Kidney (tissue), 14 donors: ENCODE data around the gene SWT1. TPM values are rescaled to one million over a fixed set of nuclear protein-coding genes. Genes with fewer than 3 reads are reported as not detected.

Experiments
- DNase-seq, 5 donors: peaks; one replicate each; pipeline ENCODE4 v3.0.0-alpha.2; 2013 to 2020
- FAIRE-seq: peaks from 2 replicates; lab custom pipeline; 2012; peaks lifted over from hg19 to GRCh38; lab: Jason Lieb, UNC
- H3K27ac ChIP-seq, 2 donors: one replicate each; pipeline ENCODE4 v1.7.0; 2013; ENCODE audit warnings: low read depth in 2 of 2, low read length in 2 of 2, inconsistent platforms in 1 of 2
- H3K27me3 ChIP-seq: one replicate; pipeline ENCODE4 v1.7.1; 2013; ENCODE audit warnings: low read length, inconsistent platforms; ENCODE audit not compliant: control insufficient read depth, insufficient read depth
- H3K36me3 ChIP-seq, 3 donors: one replicate each; pipeline versions ENCODE4 v1.7.0 to v1.7.1; 2013; ENCODE audit warnings: low read length in 3 of 3, control low read depth in 1 of 3, inconsistent platforms in 1 of 3; ENCODE audit not compliant: insufficient read depth in 3 of 3, control insufficient read depth in 2 of 3
- H3K4me1 ChIP-seq, 3 donors: one replicate each; pipeline versions ENCODE4 v1.7.0 to v1.7.1; 2013; ENCODE audit warnings: low read length in 3 of 3, inconsistent platforms in 1 of 3, low read depth in 1 of 3; ENCODE audit not compliant: control insufficient read depth in 2 of 3, insufficient read depth in 2 of 3
- H3K4me3 ChIP-seq, 3 donors: one replicate each; pipeline versions ENCODE4 v1.7.0 to v1.8.1; 2013; ENCODE audit warnings: low read length in 3 of 3, control low read depth in 1 of 3, inconsistent platforms in 1 of 3
- H3K9ac ChIP-seq, 3 donors: one replicate each; pipeline versions ENCODE4 v1.7.0 to v1.7.1; 2013; ENCODE audit warnings: low read length in 3 of 3, control low read depth in 1 of 3, inconsistent platforms in 1 of 3
- H3K9me3 ChIP-seq, 3 donors: one replicate each; pipeline versions ENCODE4 v1.7.0 to v1.7.1; 2013; ENCODE audit warnings: low read length in 3 of 3, control low read depth in 1 of 3, inconsistent platforms in 1 of 3; ENCODE audit not compliant: control insufficient read depth in 2 of 3, insufficient read depth in 1 of 3
- CTCF ChIP-seq: IDR thresholded peaks from 3 replicates; pipeline ENCODE4 v1.5.1; 2012; ENCODE audit warnings: mild to moderate bottlenecking, moderate library complexity, borderline replicate concordance; ENCODE audit not compliant: insufficient read depth; ENCODE audit errors: extremely low read depth
- intact Hi-C: fragments of 100-400 bp; cut with DNase I; formaldehyde crosslinking; loops from one replicate; pipeline ENCODE4 v1.11.1; 2022
- polyA plus RNA-seq: library from polyadenylated mRNA; stranded (reverse); fragments of 350-450 nt; fragmentation: Illumina TruSeq; extraction: RNeasy Lipid Tissue Mini Kit (QIAGEN cat#74804); gene quantifications from one replicate; pipeline ENCODE4 v1.2.3, GENCODE V29; 2014; ENCODE audit warnings: low read depth, low replicate concordance; ENCODE audit not compliant: insufficient read depth
- total RNA-seq: library from RNA; stranded (reverse); fragmentation: NEBNext Ultra II Directional; extraction: Animal tissue kit (Norgen Biotek cat#: 25700); gene quantifications from one replicate; pipeline ENCODE4 v1.2.1, GENCODE V29; 2021
- donor health status: control.
- donor health status: control.
- donor health status: control.
- donor health status: control.
- donor health status: control.
- donor health status: DM: yes; HTN: yes; CAD: no.
- donor health status: Normal renal cell carcinoma (clear cell type).

SWT1 gene
- total and polyA plus RNA-seq, 2 donors from 2014 or later = 2.9 to 6.5 TPM

DNA sequence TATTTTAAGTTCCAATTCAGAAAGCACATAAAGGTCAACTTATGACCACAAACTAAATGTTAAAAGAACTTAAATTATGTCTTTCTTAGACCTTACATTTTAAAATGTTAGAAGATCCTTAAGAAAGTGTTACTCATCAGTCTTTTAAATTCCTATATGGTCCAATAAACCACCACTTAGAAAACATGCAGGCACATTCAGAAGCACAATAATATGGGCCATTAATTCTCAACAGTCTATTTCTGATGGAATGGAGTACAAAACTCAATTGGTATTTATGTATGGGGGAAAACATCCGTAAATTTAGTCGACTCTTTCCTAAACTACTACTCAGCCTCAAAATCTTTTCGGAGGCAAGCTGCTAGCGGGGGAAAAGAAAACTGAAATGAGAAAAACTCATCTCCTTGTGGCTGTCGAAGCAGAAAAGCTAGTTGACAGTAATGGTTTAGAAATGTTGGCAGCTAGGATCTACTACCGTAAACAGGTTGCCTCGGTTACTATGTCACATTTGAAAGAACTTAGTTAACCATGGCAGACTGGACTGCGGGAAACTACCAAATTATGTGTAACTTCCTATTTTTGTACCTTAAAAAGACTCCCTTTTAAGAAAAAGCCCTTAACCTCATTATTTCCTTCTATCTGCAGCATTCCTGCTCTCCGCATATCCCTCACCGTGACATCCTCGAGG is 1.2 kb upstream of the SWT1 start:
- FAIRE-seq (no peak), DNase-seq (peak in 3 of 5 donors; percentile 12 to 82 (median 69))
- H3K9me3 ChIP-seq = no peaks in the 10 kb centered on the region
- H3K9ac ChIP-seq = peak overlapping the region; percentile 91 to 98 (median 97)
- peaks cover 0 to 25% (median 8%) of the 10 kb centered on the region in 3 donors for H3K4me1 ChIP-seq
- TF ChIP-seq CTCF = no peak
- H3K27ac ChIP-seq = peak overlapping the region; percentile 99 to 100
- H3K36me3 ChIP-seq = peaks cover 0 to 3% (median 2%) of the 10 kb centered on the region in 3 donors
- intact Hi-C loops = no loop called here
- H3K4me3 ChIP-seq = peak overlapping the region; percentile 92 to 95 (median 94)
- H3K27me3 ChIP-seq = no peaks in the 10 kb centered on the region

DNA sequence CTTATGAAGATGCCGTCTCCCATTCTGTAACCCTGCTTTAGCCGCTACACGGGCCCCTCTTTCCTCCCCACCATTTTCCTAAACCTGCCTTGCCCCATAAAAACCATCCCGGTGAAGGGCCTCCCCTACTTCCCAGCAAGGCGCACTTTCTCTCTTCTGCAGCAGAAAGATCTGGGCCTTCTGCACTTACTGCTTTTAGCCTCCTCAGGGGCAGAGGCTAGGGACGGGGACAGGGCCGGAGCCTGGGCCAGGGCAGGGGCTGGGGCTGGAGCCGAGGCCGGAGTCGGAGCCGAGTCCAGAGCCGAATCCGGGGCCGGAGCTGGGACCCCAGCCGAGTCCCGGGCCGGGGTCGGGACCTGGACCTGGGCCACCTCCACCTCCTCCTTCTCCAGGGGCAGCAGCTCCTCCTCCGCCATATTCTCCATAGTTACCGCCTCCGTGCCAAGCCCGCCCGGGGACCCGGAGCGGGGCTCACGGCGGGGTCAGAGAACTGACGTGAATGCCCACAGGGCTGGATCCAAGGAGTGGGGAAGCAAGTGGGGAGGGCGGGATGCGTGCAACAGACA is 596 bp upstream of the SWT1 start:
- peak overlapping the region; percentile 99 to 100 for H3K27ac ChIP-seq
- H3K4me1 ChIP-seq = peaks cover 0 to 25% (median 8%) of the 10 kb centered on the region in 3 donors
- no peak for TF ChIP-seq CTCF
- no peaks in the 10 kb centered on the region for H3K27me3 ChIP-seq
- DNase-seq (peak in 2 of 5 donors; percentile 54 to 60), FAIRE-seq (no peak)
- intact Hi-C loops = no loop called here
- peaks cover 0 to 1% (median under 1%) of the 10 kb centered on the region in 3 donors for H3K36me3 ChIP-seq
- peak overlapping the region; percentile 91 to 98 (median 97) for H3K9ac ChIP-seq
- H3K9me3 ChIP-seq = no peaks in the 10 kb centered on the region
- H3K4me3 ChIP-seq = peak overlapping the region; percentile 92 to 95 (median 94)

GRCh38 chr1:185157599-185158412 is 839 bp downstream of the SWT1 start:
- Histone ChIP-seq H3K27ac (peak overlapping the region in 1 of 2 donors; percentile 99), H3K27me3 (no peaks in the 10 kb centered on the region), H3K4me1 (peaks cover 0 to 19% (median 8%) of the 10 kb centered on the region in 3 donors), H3K9ac (peak overlapping the region; percentile 63 to 97 (median 83)), H3K4me3 (peak overlapping the region; percentile 84 to 94 (median 92)), H3K36me3 (peaks cover 0 to 3% (median 0%) of the 10 kb centered on the region in 3 donors), H3K9me3 (no peaks in the 10 kb centered on the region)
- peak in 2 of 5 donors; percentile 28 to 45 for DNase-seq
- intact Hi-C loops = no loop called here
- no peak for FAIRE-seq
- TF ChIP-seq CTCF = no peak
